SU-DHL-6 (cell line): ENCODE results near the gene TAF5.

Experiments
- H2AFZ ChIP-seq: fragments of 200-600 bp; sonication (generic); 2 replicates; pipeline ENCODE4 v1.6.1; 2014; ENCODE audit warnings: low read depth, mild to moderate bottlenecking, moderate library complexity, mixed read lengths, antibody characterized with exemption, low read length; ENCODE audit not compliant: severe bottlenecking
- H3F3A ChIP-seq: fragments of 200-600 bp; shearing (Covaris generic); 2 replicates; pipeline ENCODE4 v1.6.0; 2016; ENCODE audit warnings: antibody characterized with exemption, mild to moderate bottlenecking; ENCODE audit not compliant: insufficient read depth
- H3K27ac ChIP-seq: fragments of 200-600 bp; sonication (generic); 2 replicates; pipeline ENCODE4 v1.5.1; 2016; ENCODE audit warnings: low read depth, mild to moderate bottlenecking, low read length, moderate library complexity, mixed read lengths
- H3K27me3 ChIP-seq: fragments of 200-600 bp; sonication (generic), shearing (Covaris generic); 2 replicates; pipeline ENCODE4 v1.6.0; 2014; ENCODE audit warnings: mild to moderate bottlenecking, low read length
- H3K36me3 ChIP-seq: fragments of 200-600 bp; sonication (generic); 2 replicates; pipeline ENCODE4 v1.6.1; 2014; ENCODE audit warnings: mild to moderate bottlenecking, low read length, mixed read lengths
- H3K4me2 ChIP-seq: fragments of 300-600, 200-600 bp; shearing (Covaris generic), sonication (generic); 2 replicates; pipeline ENCODE4 v1.6.0; 2014; ENCODE audit warnings: low read length, low read depth, mild to moderate bottlenecking; ENCODE audit not compliant: poor library complexity, severe bottlenecking
- H3K4me3 ChIP-seq: fragments of 200-600 bp; sonication (generic); 2 replicates; pipeline ENCODE4 v1.5.1; 2014; ENCODE audit warnings: antibody characterized with exemption, low read length, mild to moderate bottlenecking, mixed read lengths; ENCODE audit not compliant: insufficient read depth, poor library complexity, severe bottlenecking
- H3K79me2 ChIP-seq: fragments of 200-600 bp; sonication (generic); 2 replicates; pipeline ENCODE4 v1.6.1; 2014; ENCODE audit warnings: mild to moderate bottlenecking, low read length, moderate library complexity; ENCODE audit not compliant: insufficient read depth
- H3K9ac ChIP-seq: fragments of 200-600 bp; sonication (generic); 2 replicates; pipeline ENCODE4 v1.7.0; 2014; ENCODE audit warnings: mild to moderate bottlenecking, low read length
- H3K9me2 ChIP-seq: fragments of 200-600 bp; sonication (generic); replicated peaks from 2 replicates; pipeline ENCODE4 v1.6.1; 2014; ENCODE audit warnings: low read length; ENCODE audit not compliant: insufficient read depth
- H3K9me3 ChIP-seq: fragments of 200-600 bp; sonication (generic); 2 replicates; pipeline ENCODE4 v1.6.1; 2014; ENCODE audit warnings: low read length, mixed read lengths; ENCODE audit not compliant: insufficient read depth
- H4K20me1 ChIP-seq: fragments of 200-600 bp; sonication (generic); 2 replicates; pipeline ENCODE4 v1.6.1; 2014; ENCODE audit warnings: low read depth, mild to moderate bottlenecking, antibody characterized with exemption, low read length, moderate library complexity, mixed read lengths
- CTCF ChIP-seq: fragments of 200-600 bp; sonication (generic); IDR thresholded peaks from one replicate; pipeline ENCODE4 v1.5.1; 2017; ENCODE audit warnings: antibody characterized with exemption, mild to moderate bottlenecking, low read length, moderate library complexity; ENCODE audit not compliant: insufficient read depth, poor library complexity, severe bottlenecking
- EZH2phosphoT487 ChIP-seq: fragments of 200-600 bp; sonication (generic), shearing (Covaris generic); conservative IDR thresholded peaks from 2 replicates; pipeline ENCODE4 v1.6.1; 2018; ENCODE audit warnings: mild to moderate bottlenecking, antibody characterized with exemption, low read length, moderate library complexity, mixed read lengths

TAF5 gene

GRCh38 chr10:103367782-103368518 is at the start of gene TAF5:
Gene TAF5 (plus strand): TSS chr10:103367976. CDS start chr10:103367990, 14 bp downstream.
- H2AFZ ChIP-seq, result peak within 1 kb of the TSS; percentile 85
- H3F3A ChIP-seq, result peaks cover 6% of the 10 kb centered on the region; the same call in 1 of the 2 replicates
- H3K27me3 ChIP-seq, result no peaks in the 10 kb centered on the region
- no peaks in the 10 kb centered on the region for H3K36me3 ChIP-seq
- TF ChIP-seq CTCF, result peak; percentile 8
- no peak for TF ChIP-seq EZH2phosphoT487
- H3K4me2 ChIP-seq, result peak within 1 kb of the TSS; percentile 94
- peaks cover 32% of the 10 kb centered on the region for H3K79me2 ChIP-seq
- no peaks in the 10 kb centered on the region for H3K9me2 ChIP-seq
- H3K27ac ChIP-seq, result peak within 1 kb of the TSS; percentile 82
- peak within 1 kb of the TSS; percentile 98 for H3K9ac ChIP-seq
- H3K9me3 ChIP-seq, result no peaks in the 10 kb centered on the region
- H3K4me3 ChIP-seq, result peak within 1 kb of the TSS; percentile 97
- no peaks in the 10 kb centered on the region for H4K20me1 ChIP-seq

GRCh38 chr10:103327906-103328305 is 39.9 kb upstream of the TAF5 start:
- H3K9me3 ChIP-seq, result no peaks in the 10 kb centered on the region
- no peaks in the 10 kb centered on the region for H3F3A ChIP-seq
- H4K20me1 ChIP-seq, result no peaks in the 10 kb centered on the region
- no peaks in the 10 kb centered on the region for H3K27me3 ChIP-seq
- no peak overlapping the region for H3K4me2 ChIP-seq
- peaks cover 18% of the 10 kb centered on the region for H3K36me3 ChIP-seq
- H2AFZ ChIP-seq, result no peak overlapping the region
- no peaks in the 10 kb centered on the region for H3K79me2 ChIP-seq
- no peak overlapping the region for H3K4me3 ChIP-seq
- no peaks in the 10 kb centered on the region for H3K9me2 ChIP-seq
- H3K9ac ChIP-seq, result no peak overlapping the region
- no peak overlapping the region for H3K27ac ChIP-seq
- TF ChIP-seq CTCF (no peak), EZH2phosphoT487 (no peak)

GRCh38 chr10:103333934-103334520 is 33.7 kb upstream of the TAF5 start:
- Histone ChIP-seq H3K9me3 (no peaks in the 10 kb centered on the region), H3K4me2 (no peak overlapping the region), H3K79me2 (no peaks in the 10 kb centered on the region), H3K9ac (no peak overlapping the region), H3K27ac (no peak overlapping the region; the same call in 1 of the 2 replicates), H3K9me2 (no peaks in the 10 kb centered on the region), H3K27me3 (no peaks in the 10 kb centered on the region), H3F3A (peaks cover 18% of the 10 kb centered on the region; the same call in 1 of the 2 replicates), H4K20me1 (no peaks in the 10 kb centered on the region), H3K4me3 (no peak overlapping the region), H2AFZ (no peak overlapping the region), H3K36me3 (peaks cover 19% of the 10 kb centered on the region)
- TF ChIP-seq EZH2phosphoT487, result no peak
- TF ChIP-seq CTCF, result peak; percentile 83
